AML-193 (cell line): ENCODE measurements around the gene UPK3BL1.
"Not testable (repeated sequence)": the region's sequence is repeated elsewhere in the genome, so short reads cannot be mapped to it uniquely, and the experiment has no call there.

Experiments
- DNase-seq, 2 experiments: peaks; one replicate each; lab custom pipeline; 2025; lab: John Stamatoyannopoulos, UW

The UPK3BL1 gene

DNA sequence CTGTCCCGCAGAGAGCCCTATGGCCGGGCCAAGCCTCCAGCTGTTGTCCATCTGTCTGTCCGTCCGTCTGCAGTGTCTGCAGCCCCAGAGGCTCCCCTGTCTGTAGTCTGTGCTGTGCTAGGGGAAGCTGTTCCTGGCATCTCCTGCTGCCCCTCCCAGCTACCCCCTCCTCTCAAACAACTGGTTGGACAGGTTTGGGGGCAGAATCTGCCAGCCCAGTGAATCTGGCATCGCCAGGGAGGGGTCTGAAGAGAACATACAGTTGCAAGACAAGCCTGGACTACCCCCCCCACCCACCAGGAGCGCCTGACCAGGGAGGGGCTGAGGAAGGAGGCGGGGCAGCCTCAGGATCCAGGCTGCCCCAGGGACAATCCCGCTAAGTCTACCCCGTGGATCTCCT is at the start of gene UPK3BL1:
Gene UPK3BL1, minus strand, starts transcription at position 101 of the 400 bp plus-strand sequence. Its CDS starts 50 bp downstream, at position 51.
- not testable (repeated sequence) for DNase-seq

- not testable (repeated sequence) for DNase-seq
Observed at GRCh38 chr7:102690602-102691001, 48.0 kb upstream of the UPK3BL1 start.

- not testable (repeated sequence) for DNase-seq
Observed at GRCh38 chr7:102689436-102690282, 47.1 kb upstream of the UPK3BL1 start.

DNA sequence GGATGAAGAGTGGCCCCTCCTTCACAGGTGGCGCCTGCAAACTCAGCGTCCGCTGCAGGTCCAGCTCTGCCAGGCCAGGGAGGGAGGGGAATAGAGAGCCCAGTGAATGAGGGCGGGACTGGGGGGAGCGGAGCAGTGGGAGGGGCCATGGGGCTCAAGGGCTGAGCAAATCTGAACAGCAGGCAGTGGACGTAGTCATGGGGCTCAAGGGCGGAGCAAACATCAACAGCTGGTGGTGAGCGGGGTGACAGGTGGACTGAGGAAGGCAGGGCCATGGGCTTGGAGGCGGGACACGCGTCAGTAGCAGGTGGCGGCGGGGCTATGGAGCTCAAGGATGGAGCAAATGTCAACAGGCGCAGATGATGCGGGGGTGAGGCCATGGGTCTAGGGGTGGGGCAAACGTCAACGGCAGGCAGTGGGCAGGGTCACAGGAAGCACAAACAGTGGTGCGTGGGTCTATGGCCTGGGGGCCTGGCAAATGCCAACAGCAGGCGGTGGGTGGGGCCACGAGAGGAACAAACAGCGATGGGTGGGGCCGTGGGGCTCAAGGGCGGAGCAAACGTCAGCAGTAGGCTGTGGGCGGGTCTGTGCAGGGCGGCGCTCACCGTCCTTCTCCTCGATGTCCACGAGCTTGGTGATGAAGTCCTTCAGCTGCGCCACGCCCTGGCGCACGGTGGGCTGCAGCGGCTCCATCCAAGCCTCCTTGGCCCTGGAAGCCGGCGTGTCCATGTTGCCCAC is 45.9 kb upstream of the UPK3BL1 start:
- DNase-seq = not testable (repeated sequence)

GRCh38 chr7:102682560-102682959 is 40.0 kb upstream of the UPK3BL1 start:
- DNase-seq = not testable (repeated sequence)

GRCh38 chr7:102680780-102681179 is 38.2 kb upstream of the UPK3BL1 start:
- DNase-seq = not testable (repeated sequence)

GRCh38 chr7:102675545-102675944 is 33.0 kb upstream of the UPK3BL1 start:
- DNase-seq = not testable (repeated sequence)

DNA sequence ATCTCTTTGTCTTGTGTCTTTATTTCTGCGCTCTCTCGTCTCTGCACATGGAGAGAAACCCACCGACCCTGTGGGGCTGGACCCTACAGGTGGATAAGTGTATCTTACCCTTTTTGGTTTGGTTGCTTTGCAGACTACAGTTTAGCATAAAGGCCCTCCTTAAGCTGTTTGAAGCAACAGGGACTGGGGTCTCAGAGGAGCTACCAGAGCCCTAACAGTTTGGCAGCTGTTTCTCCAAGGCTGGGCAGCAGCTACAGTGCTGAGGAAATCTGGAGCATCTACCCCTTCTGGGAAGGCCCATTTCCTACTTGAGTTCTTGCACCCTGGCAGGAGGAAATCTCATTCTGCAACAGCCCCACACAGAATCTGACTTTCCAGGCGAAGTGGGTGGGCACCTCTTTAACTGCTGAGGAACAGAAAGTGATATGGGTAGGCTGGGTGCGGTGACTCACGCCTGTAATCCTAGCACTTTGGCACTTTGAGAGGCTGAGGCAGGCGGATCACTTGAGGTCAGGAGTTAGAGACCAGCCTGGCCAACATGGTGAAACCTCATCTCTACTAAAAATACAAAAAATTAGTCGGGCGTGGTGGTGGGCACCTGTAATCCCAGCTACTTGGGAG is 31.0 kb upstream of the UPK3BL1 start:
- not testable (repeated sequence) for DNase-seq

GRCh38 chr7:102671956-102672307 is 29.3 kb upstream of the UPK3BL1 start:
- DNase-seq = not testable (repeated sequence)

DNA sequence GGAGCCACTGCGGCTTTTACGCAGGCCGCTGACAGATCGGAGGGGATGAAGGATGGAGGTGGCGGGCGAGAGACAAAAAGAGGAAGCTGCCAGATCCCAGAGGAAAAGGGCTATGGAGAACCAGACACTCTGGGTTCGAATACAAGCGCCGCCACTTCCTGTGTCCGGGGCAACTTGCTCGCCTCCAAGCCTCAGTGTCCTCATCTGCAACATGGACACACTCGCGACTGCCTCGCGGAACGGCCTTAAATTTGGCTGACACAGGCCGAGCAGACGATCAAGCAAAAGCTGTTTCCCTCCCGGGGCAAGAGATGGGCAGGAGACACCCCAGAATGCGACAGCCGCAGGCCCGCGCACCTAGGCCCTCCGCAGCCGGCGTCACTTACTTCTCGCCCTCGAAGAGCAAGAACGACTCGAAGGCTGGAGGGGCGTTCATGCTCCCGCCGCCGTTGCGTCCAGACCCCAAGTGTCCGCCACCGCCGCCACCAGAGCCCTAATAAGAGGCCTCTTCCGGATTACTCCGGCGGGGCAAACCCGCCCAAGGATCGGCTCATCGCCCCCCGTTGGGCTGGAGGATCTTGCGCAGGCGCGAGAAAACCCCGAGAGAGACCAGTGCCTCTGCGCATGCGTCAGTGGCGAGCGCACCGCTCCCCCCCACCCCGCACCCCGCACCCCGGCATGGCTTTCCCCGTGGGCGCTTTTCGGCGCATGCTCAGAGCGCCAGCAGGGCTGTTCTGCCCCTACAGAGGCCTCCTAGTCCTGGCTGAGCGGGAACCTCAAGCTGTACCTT is 28.8 kb upstream of the UPK3BL1 start, which contains the start of gene POLR2J2:
Gene POLR2J2, minus strand, starts transcription at position 498 of the 790 bp plus-strand sequence. Its CDS starts 62 bp downstream, at position 436.
- DNase-seq = not testable (repeated sequence)

DNA sequence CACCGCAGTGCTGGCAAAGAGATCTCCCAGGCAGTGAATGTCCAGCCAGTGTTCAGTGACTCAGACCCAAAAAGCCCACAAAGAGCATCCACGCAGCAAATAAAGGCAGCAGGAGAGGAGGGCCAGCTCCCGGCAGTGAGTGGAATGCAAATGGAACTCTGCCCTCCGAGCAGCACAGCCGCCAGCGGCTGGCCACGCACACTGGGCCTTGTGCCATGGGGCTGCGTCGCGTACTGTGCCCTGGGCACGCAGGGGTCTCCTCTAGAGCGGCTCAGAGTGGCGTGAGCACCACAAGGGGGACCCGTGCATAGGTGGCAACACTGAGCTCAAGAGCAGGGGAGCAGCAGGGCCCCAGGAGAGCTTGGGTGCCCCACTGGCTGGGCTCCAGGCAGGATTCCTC is 24.9 kb upstream of the UPK3BL1 start:
- not testable (repeated sequence) for DNase-seq

- not testable (repeated sequence) for DNase-seq
Observed at GRCh38 chr7:102666850-102667249, 24.3 kb upstream of the UPK3BL1 start.

GRCh38 chr7:102664765-102665164 is 22.2 kb upstream of the UPK3BL1 start:
- not testable (repeated sequence) for DNase-seq

- not testable (repeated sequence) for DNase-seq
Observed at GRCh38 chr7:102649924-102650323, 7.3 kb upstream of the UPK3BL1 start, which contains the start of gene SPDYE2B. Gene SPDYE2B (plus strand): TSS chr7:102650319. CDS start chr7:102652349, 2,030 bp downstream.

DNA sequence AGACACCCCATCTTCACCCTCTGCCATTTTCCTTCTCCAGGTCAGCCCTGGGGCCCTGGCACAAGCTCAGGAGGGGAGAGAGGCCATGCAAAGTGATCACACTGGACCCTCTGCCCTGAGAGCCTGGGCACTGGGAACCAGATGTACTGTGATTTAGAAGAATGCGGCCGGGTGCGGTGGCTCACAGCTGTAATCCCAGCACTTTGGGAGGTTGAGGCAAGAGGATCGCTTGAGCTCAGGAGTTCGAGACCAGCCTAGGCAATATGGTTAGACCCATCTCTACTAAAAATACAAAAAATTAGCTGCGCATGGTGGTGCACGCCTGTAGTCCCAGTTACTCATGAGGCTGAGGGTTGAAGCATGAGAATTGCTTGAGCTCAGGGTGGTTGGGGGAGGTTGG is 5.2 kb upstream of the UPK3BL1 start:
- not testable (repeated sequence) for DNase-seq

- not testable (repeated sequence) for DNase-seq
Observed at GRCh38 chr7:102643404-102643803, 813 bp upstream of the UPK3BL1 start.

- not testable (repeated sequence) for DNase-seq
Observed at GRCh38 chr7:102638848-102639247, 3.7 kb downstream of the UPK3BL1 start.

DNA sequence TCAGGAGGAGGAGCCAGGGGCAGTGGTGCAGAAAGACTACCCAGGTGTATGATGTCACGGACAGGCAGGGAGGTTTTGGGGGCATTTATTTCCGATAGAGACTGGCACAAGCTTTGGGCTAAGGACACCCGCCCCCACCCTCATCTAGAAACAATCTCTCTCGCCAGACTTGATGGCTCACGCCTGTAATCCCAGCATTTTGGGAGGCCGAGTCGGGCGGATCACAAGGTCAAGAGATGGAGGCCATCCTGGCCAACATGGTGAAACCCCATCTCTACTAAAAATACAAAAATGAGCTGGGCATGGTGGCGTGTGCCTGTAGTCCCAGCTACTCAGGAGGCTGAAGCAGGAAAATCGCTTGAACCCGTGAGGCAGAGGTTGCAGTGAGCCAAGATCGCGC is 5.6 kb downstream of the UPK3BL1 start:
- DNase-seq = not testable (repeated sequence)

DNA sequence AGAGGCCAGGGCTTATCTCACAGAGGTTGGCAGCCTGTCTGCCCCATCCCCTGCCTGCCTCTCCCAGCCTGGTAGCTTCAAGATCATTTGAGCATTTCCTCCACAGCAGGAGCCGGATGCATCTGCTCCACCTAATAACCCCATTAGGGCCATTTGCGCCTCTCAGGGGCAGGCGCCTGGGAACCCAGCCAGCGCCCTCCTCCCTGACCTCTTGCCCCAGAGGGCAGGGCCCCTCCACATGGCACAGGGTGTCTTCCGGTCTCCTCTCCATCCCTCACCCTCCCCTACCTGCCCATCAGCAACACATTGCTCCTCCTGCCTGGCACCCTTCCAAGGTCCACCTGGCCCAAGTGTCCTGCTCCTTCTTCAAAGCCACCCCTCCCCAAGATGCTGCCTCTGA is 7.2 kb downstream of the UPK3BL1 start:
- DNase-seq = not testable (repeated sequence)

DNA sequence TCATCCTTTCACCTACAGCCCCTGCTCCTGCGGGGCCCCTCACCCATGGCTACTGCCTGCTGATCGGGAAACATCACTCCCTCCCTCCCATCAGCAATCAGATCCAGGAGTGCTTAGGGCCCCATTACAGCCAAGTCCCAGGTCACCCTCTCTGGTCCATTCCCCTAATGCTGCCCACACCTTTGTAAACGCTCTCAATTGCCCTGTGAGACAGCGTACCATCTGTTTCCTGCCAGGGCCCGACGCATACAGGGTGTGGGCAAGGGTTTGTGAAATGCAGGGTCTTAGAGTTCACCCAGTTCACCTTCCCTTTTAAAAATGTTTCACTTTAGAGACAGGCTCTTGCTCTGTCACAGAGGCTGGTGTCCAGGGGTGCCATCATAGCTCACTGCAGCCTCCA is 8.3 kb downstream of the UPK3BL1 start:
- DNase-seq = not testable (repeated sequence)

DNA sequence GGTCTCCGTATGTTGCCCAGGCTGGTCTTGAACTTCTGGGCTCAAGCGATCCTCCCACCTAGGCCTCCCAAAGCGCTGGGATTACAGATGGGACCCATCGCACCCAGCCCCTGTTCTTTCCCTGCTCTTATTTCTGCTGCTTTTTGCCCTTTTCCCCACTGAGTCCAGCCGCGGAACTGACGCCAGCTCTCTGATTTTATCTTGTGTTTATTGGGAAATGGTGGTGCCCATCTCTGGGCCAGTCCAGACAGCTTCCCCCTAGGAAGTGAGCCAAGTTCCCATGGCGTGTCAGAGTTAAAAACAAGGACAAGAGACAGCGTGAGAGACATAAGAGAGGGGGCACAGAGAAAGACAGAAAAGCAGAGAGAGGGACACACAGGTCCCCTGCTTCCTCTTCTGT is 12.0 kb downstream of the UPK3BL1 start:
- DNase-seq = not testable (repeated sequence)
